Activated T-cell treated with anti-CD3 and anti-CD28 coated beads, Interleukin-2, amount 50 U/mL, for 72 hours (primary cell): ENCODE data around the gene TTLL10. TPM values are rescaled to one million over a fixed set of nuclear protein-coding genes. Genes with fewer than 3 reads are reported as not detected.

ENCODE experiments used
- ATAC-seq, 2 donors: fragments of 150-1000 bp; cut with Tn5 transposase; replicated peaks in 1 of 2; 2 replicates each; pipeline ENCODE4 v1.10.0; 2021; ENCODE audit warnings: moderate library complexity in 2 of 2, mild to moderate bottlenecking in 1 of 2
- DNase-seq, 2 donors: peaks; one replicate each; pipeline ENCODE4 v3.0.0; 2021 to 2022; ENCODE audit warnings: mixed read lengths in 1 of 2
- H3K27ac Mint-ChIP-seq: one replicate; pipeline ENCODE4 v1.8.0; 2022; ENCODE audit warnings: mild to moderate bottlenecking, moderate library complexity, mixed read lengths
- H3K27me3 Mint-ChIP-seq: one replicate; pipeline ENCODE4 v1.8.0; 2022; ENCODE audit warnings: low read depth, mixed read lengths
- H3K36me3 Mint-ChIP-seq, 2 donors: one replicate each; pipeline ENCODE4 v1.8.0; 2022; ENCODE audit warnings: mixed read lengths in 2 of 2, mild to moderate bottlenecking in 1 of 2; ENCODE audit not compliant: insufficient read depth in 2 of 2
- H3K4me1 Mint-ChIP-seq: one replicate; pipeline ENCODE4 v1.8.0; 2022; ENCODE audit warnings: low read depth, mixed read lengths
- H3K4me3 Mint-ChIP-seq, 2 donors: one replicate each; pipeline ENCODE4 v1.8.0; 2022; ENCODE audit warnings: mild to moderate bottlenecking in 2 of 2, mixed read lengths in 2 of 2, moderate library complexity in 2 of 2
- H3K9me3 Mint-ChIP-seq, 2 donors: one replicate each; pipeline ENCODE4 v1.8.0; 2022; ENCODE audit warnings: mixed read lengths in 2 of 2
- total RNA-seq, 2 donors: library from RNA; stranded (reverse); gene quantifications; one replicate each; pipeline ENCODE4 v1.2.3, GENCODE V29; 2022

Gene TTLL10
- total RNA-seq, result under 1 TPM in 1 of 2 donors, not detected in 1; 0.36 TPM

DNA sequence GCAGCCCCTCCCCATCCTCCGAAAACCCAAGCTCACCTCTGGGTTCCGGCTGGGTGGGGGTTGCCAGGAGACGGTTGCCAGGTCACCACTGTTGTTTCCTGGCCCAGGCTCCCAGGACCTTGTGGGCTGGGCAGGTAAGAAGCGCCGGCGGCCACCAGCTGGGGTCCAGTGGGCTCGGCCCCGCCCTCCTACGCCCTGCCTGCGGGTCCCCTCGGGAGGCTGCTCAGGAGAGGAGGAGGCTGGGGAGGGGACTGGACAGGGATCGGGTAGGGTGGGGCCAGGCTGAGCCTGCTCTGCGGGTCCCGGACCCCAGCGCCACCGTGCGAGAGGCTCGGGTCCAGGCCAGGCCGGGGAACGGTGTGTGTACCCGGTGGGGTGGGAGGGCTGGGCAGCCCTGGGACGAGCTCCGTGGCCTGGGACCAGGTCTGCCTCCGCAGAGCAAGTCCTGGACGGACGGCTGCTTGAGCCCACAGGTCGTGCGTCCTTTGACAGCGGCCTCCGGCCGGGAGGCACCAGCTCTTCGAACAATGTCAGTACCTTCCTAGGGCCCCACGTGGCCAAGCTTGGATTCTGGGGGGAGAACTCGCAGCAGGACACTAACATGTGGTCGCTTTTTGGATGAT is at the start of gene TTLL10:
Gene TTLL10, plus strand, starts transcription at position 88 of the 623 bp plus-strand sequence. CDS start 5,336 bp downstream, outside the sequence.
- Mint-ChIP-seq H3K4me1 (peaks cover 17% of the 10 kb centered on the region), H3K4me3 (peak within 1 kb of the TSS in 1 of 2 donors; percentile 31), H3K27me3 (peaks cover 14% of the 10 kb centered on the region), H3K27ac (no peak within 1 kb of the TSS), H3K9me3 (no peaks in the 10 kb centered on the region), H3K36me3 (no peaks in the 10 kb centered on the region)
- ATAC-seq (peak; percentile 20 to 68), DNase-seq (peak in 1 of 2 donors; percentile 38)

- Mint-ChIP-seq H3K27ac (no peak overlapping the region), H3K4me3 (no peak overlapping the region), H3K36me3 (peaks cover 4 to 5% of the 10 kb centered on the region in 2 donors), H3K9me3 (peaks cover 8 to 9% of the 10 kb centered on the region in 2 donors), H3K4me1 (peaks cover 5% of the 10 kb centered on the region), H3K27me3 (peaks cover 3% of the 10 kb centered on the region)
- ATAC-seq (no peak), DNase-seq (no peak)
Measured at GRCh38 chr1:1124508-1124785, 49.2 kb upstream of the TTLL10 start.

DNA sequence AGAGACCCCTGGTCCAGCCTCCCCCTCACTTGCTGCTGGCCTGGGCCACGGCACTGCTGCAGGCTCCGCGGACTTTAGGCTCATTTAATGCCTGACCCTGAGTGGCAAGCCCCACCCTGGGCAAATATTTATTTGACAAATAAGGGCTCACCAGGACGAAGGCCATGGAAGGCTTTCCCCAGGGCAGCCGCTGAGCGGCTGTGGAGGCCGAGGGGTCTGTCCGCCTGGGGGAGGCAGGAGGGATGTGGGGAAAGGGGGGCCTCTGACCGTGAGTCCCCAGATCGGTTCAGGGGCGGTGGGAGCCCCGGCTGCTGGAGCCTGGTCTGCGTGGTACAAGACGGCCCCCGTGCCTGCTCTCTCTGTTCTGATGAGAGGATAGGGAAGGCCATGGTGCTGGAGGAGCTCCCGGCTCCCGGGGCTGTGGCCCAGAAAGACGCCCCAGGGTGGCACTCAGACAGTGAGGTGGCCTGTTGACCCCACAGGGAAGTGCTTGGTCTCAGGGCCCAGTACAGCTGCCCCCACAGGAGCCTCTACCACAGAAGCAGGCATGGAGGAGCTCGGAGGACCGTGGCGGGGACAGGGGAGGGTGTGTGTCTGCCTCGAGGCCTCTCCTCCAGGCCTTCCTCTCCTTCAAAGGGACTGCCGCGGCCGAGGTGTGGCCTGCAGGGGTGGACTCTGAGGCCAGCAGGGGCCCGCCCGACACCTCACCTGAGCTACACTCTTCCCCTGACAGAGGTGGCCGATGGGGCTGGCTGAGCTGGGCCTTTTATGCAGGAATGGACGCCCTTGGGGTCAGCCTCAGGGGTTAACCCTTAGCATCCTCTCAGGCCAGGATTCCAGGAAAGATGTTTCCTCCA is 48.7 kb upstream of the TTLL10 start:
- H3K36me3 Mint-ChIP-seq, result peaks cover 4 to 5% of the 10 kb centered on the region in 2 donors
- no peak overlapping the region for H3K4me3 Mint-ChIP-seq
- ATAC-seq (no peak), DNase-seq (no peak)
- H3K27me3 Mint-ChIP-seq, result no peaks in the 10 kb centered on the region
- H3K27ac Mint-ChIP-seq, result no peak overlapping the region
- peaks cover 8 to 9% of the 10 kb centered on the region in 2 donors for H3K9me3 Mint-ChIP-seq
- peaks cover 5% of the 10 kb centered on the region for H3K4me1 Mint-ChIP-seq

DNA sequence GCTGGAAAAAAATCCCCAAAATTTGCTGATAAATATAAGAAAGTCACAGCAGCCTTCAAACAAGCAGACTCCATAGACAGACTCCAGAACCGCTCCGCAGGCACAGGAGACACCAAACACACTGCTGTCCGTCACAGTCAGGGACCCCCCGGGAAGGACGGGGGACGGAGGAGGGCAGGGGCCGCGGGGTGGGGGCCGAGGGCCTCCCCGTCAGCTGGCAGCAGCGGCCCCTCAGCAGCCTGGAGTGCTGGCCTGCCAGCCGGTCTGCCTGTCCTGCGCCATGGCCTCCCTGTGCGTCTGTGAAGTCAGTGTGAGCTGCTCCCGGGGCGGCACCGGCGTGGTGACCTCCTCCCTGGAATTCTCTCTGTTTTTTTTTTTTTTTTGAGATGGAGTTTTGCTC is 47.7 kb upstream of the TTLL10 start:
- ATAC-seq (no peak), DNase-seq (no peak)
- H3K4me1 Mint-ChIP-seq, result peaks cover 5% of the 10 kb centered on the region
- H3K27me3 Mint-ChIP-seq, result no peaks in the 10 kb centered on the region
- no peak overlapping the region for H3K27ac Mint-ChIP-seq
- peaks cover 8 to 9% of the 10 kb centered on the region in 2 donors for H3K9me3 Mint-ChIP-seq
- no peak overlapping the region for H3K4me3 Mint-ChIP-seq
- H3K36me3 Mint-ChIP-seq, result peaks cover 4 to 5% of the 10 kb centered on the region in 2 donors

DNA sequence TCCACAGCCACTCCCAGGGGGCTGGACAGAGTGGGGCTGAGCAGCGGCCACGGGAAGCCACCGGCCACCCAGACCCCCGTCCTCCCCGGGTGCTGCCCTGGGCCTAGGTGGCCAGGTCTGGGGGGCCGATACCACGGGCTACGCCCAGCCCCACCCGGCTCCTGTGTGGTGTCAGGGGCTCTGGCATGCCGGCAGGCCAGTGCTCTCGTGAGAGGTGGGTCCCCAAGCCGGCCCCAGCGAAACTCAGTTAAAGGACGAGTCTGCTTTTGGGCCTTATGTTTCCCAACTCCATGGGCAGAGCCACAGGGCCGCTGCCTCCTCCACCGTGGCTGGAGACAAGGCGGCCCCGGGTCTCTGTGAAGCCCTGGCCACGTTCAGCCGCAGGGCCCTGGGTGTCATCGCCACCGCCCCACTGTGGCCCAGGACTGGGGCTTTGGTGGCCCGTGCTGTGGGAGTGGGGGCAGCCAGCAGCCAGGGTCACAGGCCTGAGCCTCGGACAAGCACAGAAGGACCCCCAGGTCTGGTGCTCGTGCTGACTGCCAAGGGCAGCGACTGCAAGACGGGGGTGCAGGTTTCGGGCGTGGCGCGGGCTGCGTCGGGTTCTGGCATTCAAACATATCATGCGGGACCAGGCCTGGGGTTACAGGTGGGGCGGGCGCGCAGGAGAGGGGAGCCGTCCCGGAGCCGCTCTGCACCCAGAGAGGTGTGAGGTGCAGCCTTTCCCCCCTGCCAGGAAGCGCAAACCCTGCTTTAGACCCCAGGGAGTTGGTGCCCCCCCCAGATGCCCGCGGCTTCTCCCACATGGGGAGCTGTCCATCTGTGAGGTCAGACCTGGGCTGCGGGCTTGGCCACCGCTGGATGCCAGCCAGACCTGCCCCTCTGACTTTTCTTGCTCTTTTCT is 45.9 kb upstream of the TTLL10 start:
- no peak for DNase-seq
- Mint-ChIP-seq H3K27ac (no peak overlapping the region), H3K9me3 (peaks cover 8 to 9% of the 10 kb centered on the region in 2 donors), H3K4me1 (peaks cover 1% of the 10 kb centered on the region), H3K36me3 (peaks cover 4 to 5% of the 10 kb centered on the region in 2 donors), H3K4me3 (no peak overlapping the region), H3K27me3 (no peaks in the 10 kb centered on the region)
- ATAC-seq, result no peak

DNA sequence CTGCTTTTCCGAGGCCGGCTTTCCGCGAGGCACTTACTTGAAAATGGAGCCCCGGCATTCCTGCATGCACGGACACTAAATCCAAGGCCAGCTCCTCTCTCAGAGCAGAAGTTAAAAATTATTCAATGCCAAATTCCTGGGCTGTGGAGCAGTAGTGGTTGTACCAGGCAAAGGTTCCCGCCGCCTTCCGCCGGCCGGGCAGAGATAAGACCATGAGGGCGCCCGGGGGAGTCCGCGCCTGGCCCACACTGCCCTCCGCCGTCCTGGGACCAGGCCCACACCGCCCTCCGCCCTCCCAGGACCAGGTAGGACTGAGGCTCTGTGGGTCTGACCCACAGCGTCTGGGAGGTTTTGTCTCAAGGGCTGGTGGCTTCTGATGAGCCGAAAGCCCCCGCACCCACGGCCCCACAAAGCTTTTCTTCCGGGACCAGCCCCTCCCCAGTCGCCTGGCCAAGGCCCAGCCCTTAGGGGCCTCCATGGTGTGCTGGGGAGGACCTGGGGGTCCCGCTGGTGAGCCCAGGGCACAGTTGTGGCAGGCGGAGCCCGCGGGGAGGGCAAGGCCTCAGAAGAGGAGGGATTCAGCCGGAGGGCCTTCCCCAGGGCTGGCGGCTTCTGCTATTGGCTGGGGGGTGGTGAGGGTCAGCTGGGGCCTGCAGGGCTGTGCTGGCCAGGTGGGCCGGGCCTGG is 45.1 kb upstream of the TTLL10 start:
- no peaks in the 10 kb centered on the region for H3K27me3 Mint-ChIP-seq
- no peak overlapping the region for H3K27ac Mint-ChIP-seq
- DNase-seq (no peak), ATAC-seq (no peak)
- no peak overlapping the region for H3K4me3 Mint-ChIP-seq
- H3K4me1 Mint-ChIP-seq, result no peaks in the 10 kb centered on the region
- H3K36me3 Mint-ChIP-seq, result peaks cover 3% of the 10 kb centered on the region in 2 donors
- peaks cover 6% of the 10 kb centered on the region in 2 donors for H3K9me3 Mint-ChIP-seq

DNA sequence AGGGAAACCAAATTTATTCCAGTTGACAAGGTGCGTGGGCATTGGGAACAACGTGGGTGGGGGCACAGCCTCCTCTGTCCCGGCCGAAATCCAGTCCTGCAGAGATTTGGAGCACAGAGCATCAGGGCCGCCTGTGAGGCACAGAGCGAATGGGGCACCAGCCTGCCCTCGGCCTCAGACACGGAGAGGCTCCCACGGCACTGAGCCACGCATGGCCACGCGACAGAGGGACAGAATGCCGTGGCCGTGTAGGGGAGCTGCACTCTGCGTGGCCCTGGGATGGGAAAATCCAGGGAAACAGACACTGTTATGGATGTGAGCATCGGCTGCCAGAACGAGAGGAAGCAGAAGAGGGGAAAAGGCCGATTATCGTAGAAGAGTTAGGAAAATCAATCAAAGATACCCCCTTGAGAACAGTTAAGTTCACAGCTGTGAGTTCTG is 44.3 kb upstream of the TTLL10 start:
- Mint-ChIP-seq H3K9me3 (no peaks in the 10 kb centered on the region), H3K27ac (no peak overlapping the region), H3K36me3 (no peaks in the 10 kb centered on the region), H3K4me3 (no peak overlapping the region), H3K27me3 (no peaks in the 10 kb centered on the region), H3K4me1 (no peaks in the 10 kb centered on the region)
- DNase-seq, result no peak
- ATAC-seq, result no peak

DNA sequence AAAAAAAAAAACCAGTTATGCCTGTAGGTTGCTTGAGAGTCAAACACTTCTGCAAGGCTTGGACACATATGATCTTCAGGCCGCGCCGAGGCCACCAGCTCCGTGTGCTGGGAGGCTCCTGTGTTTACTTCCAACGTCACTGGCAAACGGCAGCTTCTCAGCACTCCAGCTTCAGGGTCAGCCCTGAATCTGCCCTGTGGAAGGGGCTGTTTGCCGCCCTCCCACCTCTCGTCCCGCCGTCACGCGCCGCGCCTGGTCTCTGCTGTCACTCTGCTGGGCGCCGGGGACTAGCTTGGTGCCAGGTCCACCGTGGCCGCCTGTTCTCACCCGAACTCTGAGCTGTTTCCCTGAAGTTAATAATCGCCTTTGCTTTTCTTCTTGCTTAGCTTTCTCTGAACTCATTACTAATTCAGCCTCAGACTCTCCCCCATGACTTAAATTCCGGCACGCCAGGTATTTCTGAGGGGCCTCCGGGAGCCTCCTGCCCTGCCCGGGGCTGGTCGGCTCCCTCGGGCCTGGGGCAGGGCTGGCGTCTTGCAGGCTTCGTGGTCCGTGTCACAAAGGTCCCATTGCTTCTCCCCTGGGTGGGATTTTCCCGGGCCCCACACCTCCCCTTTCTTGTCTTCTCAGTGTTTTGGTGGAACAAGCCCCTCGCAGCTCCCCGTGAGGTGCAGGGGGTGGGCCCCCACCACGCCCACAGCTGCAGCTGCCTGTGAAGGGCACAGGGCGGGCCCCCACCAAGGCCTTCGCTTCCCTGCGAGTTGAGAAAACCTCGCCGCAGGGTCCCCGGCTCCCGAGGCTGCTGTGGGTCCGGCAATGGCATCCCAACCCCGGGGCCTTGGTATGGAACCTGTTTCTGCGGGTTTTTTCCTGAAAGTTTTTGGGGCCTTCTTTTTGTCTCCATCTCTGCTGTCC is 43.2 kb upstream of the TTLL10 start:
- Mint-ChIP-seq H3K9me3 (no peaks in the 10 kb centered on the region), H3K4me3 (no peak overlapping the region), H3K27me3 (no peaks in the 10 kb centered on the region), H3K4me1 (no peaks in the 10 kb centered on the region), H3K36me3 (no peaks in the 10 kb centered on the region), H3K27ac (no peak overlapping the region)
- DNase-seq (no peak), ATAC-seq (no peak)

DNA sequence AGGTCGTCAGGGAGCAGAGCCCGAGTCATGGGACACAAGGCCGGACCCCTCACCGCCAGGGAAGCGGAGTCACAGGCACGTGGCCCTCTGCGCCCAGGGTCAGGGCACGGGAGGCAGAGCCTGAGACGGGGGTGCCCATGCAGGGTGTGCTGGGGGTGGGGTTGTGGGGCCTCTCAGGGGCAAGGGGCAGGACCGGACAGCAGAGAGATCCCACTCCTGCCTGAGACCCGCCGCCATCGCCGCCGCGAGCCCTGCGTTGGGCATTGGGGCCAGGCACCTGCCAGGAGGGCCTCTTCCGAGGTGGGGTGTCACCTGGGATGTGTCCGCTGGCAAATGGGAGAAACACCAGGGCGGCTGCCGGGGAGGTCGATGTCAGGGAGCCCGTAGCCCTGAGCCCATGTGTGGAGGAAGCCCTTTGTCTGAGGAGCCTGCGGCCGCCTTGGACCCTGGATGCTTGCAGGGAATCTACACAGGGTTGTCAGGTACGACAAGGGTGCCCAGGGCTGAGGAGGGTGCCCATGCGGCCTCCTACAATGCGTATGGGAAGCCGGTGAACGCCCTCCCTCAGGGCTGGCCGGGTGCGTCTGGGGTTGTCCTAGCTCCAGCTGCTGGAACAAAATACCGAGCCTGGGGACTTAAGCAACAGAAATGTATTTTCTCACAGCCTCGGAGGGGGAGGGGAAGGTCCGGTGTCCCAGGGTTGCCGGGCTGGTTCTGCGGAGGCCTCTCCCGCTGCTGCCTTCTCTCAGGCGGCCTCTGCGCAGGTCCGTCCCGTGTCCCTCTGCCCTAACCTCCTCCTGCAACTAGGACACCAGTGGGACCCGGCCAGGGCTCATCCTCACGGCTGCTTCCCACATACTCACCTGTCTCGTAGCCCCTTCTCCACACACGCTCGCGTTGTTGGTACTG is 41.4 kb upstream of the TTLL10 start:
- DNase-seq, result no peak

DNA sequence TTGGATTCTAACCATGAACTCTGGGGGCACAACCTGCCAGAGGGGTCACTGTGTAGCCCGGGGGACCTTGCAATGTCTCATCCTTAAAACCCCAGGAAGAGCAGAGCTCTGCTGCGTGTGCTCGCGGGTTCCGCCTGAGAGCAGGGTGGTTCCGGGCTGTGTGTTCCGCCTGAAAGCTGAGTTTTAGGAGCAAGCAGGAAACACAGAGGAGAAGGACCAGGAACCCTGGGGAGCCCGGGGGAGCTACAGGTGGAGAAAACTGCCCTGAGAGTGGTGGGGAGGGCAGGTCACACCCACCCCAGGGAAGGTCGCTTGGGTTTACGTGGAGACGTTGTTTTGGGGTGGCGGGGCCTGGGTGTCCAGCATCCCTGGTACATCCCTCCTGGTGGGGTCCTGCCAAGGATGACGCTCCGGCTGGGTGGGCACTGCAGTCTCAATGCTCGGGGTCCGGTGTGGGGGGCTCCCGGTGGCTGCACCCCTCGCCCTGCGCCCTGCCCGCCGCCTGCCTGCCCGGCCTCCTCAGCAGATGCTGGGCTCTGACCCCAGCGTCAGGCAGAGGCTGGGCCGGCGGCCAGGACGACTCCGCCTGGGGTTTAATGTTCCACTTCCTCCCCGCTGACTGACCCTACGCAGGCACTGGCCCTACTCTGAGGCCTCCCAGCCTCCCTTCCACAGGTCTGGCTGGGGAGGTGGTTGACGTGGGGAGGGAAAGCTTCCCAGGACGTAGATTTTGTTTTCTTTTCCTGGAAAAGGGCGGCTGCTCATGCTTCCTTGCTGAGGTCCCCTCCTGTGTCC is 40.5 kb upstream of the TTLL10 start:
- Mint-ChIP-seq H3K27ac (no peak overlapping the region), H3K27me3 (no peaks in the 10 kb centered on the region), H3K4me3 (no peak overlapping the region), H3K36me3 (no peaks in the 10 kb centered on the region), H3K4me1 (peaks cover 14% of the 10 kb centered on the region), H3K9me3 (no peaks in the 10 kb centered on the region)
- ATAC-seq (no peak), DNase-seq (no peak)

More for the DNA sequence above, 41.4 kb upstream of the TTLL10 start:
- Mint-ChIP-seq H3K27me3 (no peaks in the 10 kb centered on the region), H3K4me1 (peaks cover 7% of the 10 kb centered on the region), H3K9me3 (no peaks in the 10 kb centered on the region), H3K27ac (no peak overlapping the region), H3K36me3 (no peaks in the 10 kb centered on the region), H3K4me3 (no peak overlapping the region)
- ATAC-seq, result no peak
